T-cell (primary cell): ENCODE data around the gene PLEKHH2. TPM values are rescaled to one million over a fixed set of nuclear protein-coding genes. Genes with fewer than 3 reads are reported as not detected.

Experiments used
- ATAC-seq, 4 experiments: fragments of 200-7000 bp in 3 of 4; fragments of 150-1000 bp in 1 of 4; cut with Tn5 transposase; replicated peaks in 1 of 4; 1 replicate in 3 of 4; 2 replicates in 1 of 4; pipeline ENCODE4 v1.10.0; 2021; ENCODE audit warnings: moderate library complexity in 3 of 4, mild to moderate bottlenecking in 2 of 4, moderate number of reproducible peaks in 1 of 4
- CTCF ChIA-PET, 2 donors: fragments of 300-600 bp; sonication (Branson Sonifier 250); formaldehyde crosslinking; loops; one replicate each; lab custom pipeline; 2022; ENCODE audit warnings: antibody characterized with exemption in 2 of 2; lab: Charles Lee
- POLR2A ChIA-PET, 2 donors: fragments of 300-600 bp; sonication (Branson Sonifier 250); formaldehyde crosslinking; loops; one replicate each; lab custom pipeline; 2022; ENCODE audit warnings: antibody characterized with exemption in 2 of 2; lab: Charles Lee
- DNase-seq, 35 experiments: peaks; one replicate each; pipeline versions ENCODE4 v3.0.0 to v3.0.0-alpha.2; 2013 to 2023
- H3K27ac ChIP-seq: one replicate; pipeline ENCODE4 v1.5.1; 2013; ENCODE audit warnings: low read length
- H3K27me3 ChIP-seq, 2 experiments: replicated peaks in 1 of 2; 1 replicate in 1 of 2; 2 replicates in 1 of 2; pipeline versions ENCODE4 v1.6.1 to v1.7.0; 2013; ENCODE audit warnings: low read length in 1 of 2, mixed read lengths in 1 of 2; ENCODE audit not compliant: control insufficient read depth in 2 of 2, insufficient read depth in 2 of 2; ENCODE audit errors: extremely low read depth in 1 of 2
- H3K36me3 ChIP-seq, 2 donors: 1 replicate in 1 of 2; 2 replicates in 1 of 2; pipeline versions ENCODE4 v1.6.1 to v1.7.0; 2013; ENCODE audit warnings: low read length in 1 of 2; ENCODE audit not compliant: control insufficient read depth in 2 of 2, insufficient read depth in 1 of 2; ENCODE audit errors: extremely low read depth in 1 of 2
- H3K4me1 ChIP-seq, 2 experiments: 1 replicate in 1 of 2; 2 replicates in 1 of 2; pipeline versions ENCODE4 v1.6.1 to v1.7.0; 2013; ENCODE audit warnings: low read length in 2 of 2, mixed read lengths in 1 of 2; ENCODE audit not compliant: insufficient read depth in 2 of 2, control insufficient read depth in 1 of 2; ENCODE audit errors: extremely low read depth in 1 of 2
- H3K4me3 ChIP-seq, 2 donors: 1 replicate in 1 of 2; 2 replicates in 1 of 2; pipeline versions ENCODE4 v1.5.1 to v1.7.0; 2013; ENCODE audit warnings: mild to moderate bottlenecking in 2 of 2, low read length in 1 of 2, moderate library complexity in 1 of 2; ENCODE audit not compliant: control insufficient read depth in 1 of 2; ENCODE audit errors: extremely low read depth in 1 of 2
- H3K9me3 ChIP-seq: 2 replicates; pipeline ENCODE4 v1.7.0; 2013
- H3K27ac Mint-ChIP-seq, 2 donors: one replicate each; pipeline ENCODE4 v1.8.0; 2020 to 2021; ENCODE audit warnings: mild to moderate bottlenecking in 2 of 2, mixed read lengths in 2 of 2
- H3K27me3 Mint-ChIP-seq, 2 donors: one replicate each; pipeline ENCODE4 v1.8.0; 2021 to 2022; ENCODE audit warnings: mixed read lengths in 2 of 2
- H3K36me3 Mint-ChIP-seq: one replicate; pipeline ENCODE4 v1.8.0; 2021; ENCODE audit warnings: mixed read lengths
- H3K4me1 Mint-ChIP-seq, 3 donors: one replicate each; pipeline ENCODE4 v1.8.0; 2020 to 2022; ENCODE audit warnings: mixed read lengths in 3 of 3, mild to moderate bottlenecking in 1 of 3
- H3K4me3 Mint-ChIP-seq, 3 donors: one replicate each; pipeline ENCODE4 v1.8.0; 2020 to 2022; ENCODE audit warnings: mild to moderate bottlenecking in 3 of 3, mixed read lengths in 3 of 3, moderate library complexity in 3 of 3
- H3K9me3 Mint-ChIP-seq, 3 donors: one replicate each; pipeline ENCODE4 v1.8.0; 2020 to 2022; ENCODE audit warnings: mixed read lengths in 3 of 3
- WGBS: methylation state at CpG from one replicate; pipeline ENCODE4 v1.1.5; 2013; ENCODE audit warnings: missing lambda C conversion rate; ENCODE audit not compliant: insufficient coverage; 5-methylcytosine and 5-hydroxymethylcytosine counted together
- total RNA-seq, 35 experiments: library from RNA in 6 of 35; stranded (reverse) in 6 of 35; fragments of 120-200 nt in 1 of 35; gene quantifications; one replicate each; pipeline versions ENCODE4 v1.2.1 to v1.2.4 and lab custom pipeline; 2013 to 2026

The PLEKHH2 gene
- total RNA-seq, 5 donors from 2014 or later (not counting 1 experiment from before 2014, with no cell fraction given): 0.96 to 3.1 (median 2.2) TPM

DNA sequence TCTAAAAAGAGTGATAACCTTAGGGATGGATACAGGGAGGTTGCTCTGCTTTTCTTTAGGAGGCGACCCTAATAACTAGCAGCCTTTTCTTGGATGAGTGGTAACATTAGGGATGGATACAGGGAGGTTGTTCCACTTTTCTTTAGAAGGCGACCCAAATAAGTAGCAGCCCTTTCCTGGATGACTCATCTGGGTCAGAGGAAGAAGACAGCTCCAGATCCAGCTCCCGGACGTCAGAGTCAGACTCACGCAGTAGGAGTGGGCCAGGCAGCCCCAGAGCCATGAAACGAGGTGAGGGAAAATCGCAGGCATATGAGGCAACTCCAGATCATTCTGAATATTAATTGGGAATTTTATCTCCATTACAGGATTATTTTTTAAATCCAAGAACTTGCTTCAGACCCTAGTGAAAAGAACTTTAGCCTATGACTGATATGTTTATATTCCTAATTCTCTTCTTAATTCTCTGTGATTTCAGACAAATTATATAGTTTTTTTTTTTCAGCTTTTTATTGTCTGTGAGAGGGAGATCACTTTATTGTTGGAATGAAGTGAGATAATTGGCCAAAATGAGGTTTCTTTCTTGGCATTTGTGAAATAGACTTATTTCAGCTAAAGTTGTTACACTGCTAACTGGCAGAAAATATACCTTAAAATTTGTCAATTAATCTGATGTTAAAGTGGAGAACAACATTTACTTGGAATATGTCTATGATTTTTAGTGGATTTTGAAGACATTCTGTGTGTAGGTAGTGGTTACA, 70.4 kb downstream of the PLEKHH2 start:
- no peaks in the 10 kb centered on the region for H3K27me3 ChIP-seq
- CTCF ChIA-PET: no interaction called here
- Mint-ChIP-seq H3K27ac (no peak overlapping the region), H3K27me3 (peaks cover 4 to 8% of the 10 kb centered on the region in 2 donors), H3K9me3 (no peaks in the 10 kb centered on the region), H3K36me3 (peaks cover 4% of the 10 kb centered on the region), H3K4me1 (no peaks in the 10 kb centered on the region), H3K4me3 (no peak overlapping the region)
- no peak overlapping the region for H3K27ac ChIP-seq
- H3K36me3 ChIP-seq: no peaks in the 10 kb centered on the region
- POLR2A ChIA-PET: no interaction called here
- ATAC-seq (no peak), DNase-seq (no peak)
- H3K4me3 ChIP-seq: no peak overlapping the region
- H3K9me3 ChIP-seq: no peaks in the 10 kb centered on the region
- no peaks in the 10 kb centered on the region for H3K4me1 ChIP-seq
- WGBS: 54% methylated on average over 2 of the region's 7 CpGs

- CTCF ChIA-PET: no interaction called here
Measured at GRCh38 chr2:43708178-43708577, 71.1 kb downstream of the PLEKHH2 start.

GRCh38 chr2:43708891-43709290, 71.8 kb downstream of the PLEKHH2 start:
- Histone ChIP-seq H3K9me3 (no peaks in the 10 kb centered on the region), H3K27me3 (no peaks in the 10 kb centered on the region), H3K36me3 (no peaks in the 10 kb centered on the region), H3K4me3 (no peak overlapping the region), H3K27ac (no peak overlapping the region), H3K4me1 (no peaks in the 10 kb centered on the region)
- POLR2A ChIA-PET: no interaction called here
- peaks cover 3 to 11% of the 10 kb centered on the region in 2 donors for H3K27me3 Mint-ChIP-seq
- DNase-seq (no peak), ATAC-seq (no peak)
- H3K9me3 Mint-ChIP-seq: no peaks in the 10 kb centered on the region
- CTCF ChIA-PET: no interaction called here
- H3K36me3 Mint-ChIP-seq: peaks cover 6% of the 10 kb centered on the region
- no peaks in the 10 kb centered on the region for H3K4me1 Mint-ChIP-seq
- H3K4me3 Mint-ChIP-seq: no peak overlapping the region
- no peak overlapping the region for H3K27ac Mint-ChIP-seq

More at GRCh38 chr2:43708178-43708577, 71.1 kb downstream of the PLEKHH2 start:
- Mint-ChIP-seq H3K36me3 (peaks cover 6% of the 10 kb centered on the region), H3K4me1 (no peaks in the 10 kb centered on the region), H3K9me3 (no peaks in the 10 kb centered on the region), H3K27ac (no peak overlapping the region), H3K4me3 (no peak overlapping the region), H3K27me3 (peaks cover 4 to 10% of the 10 kb centered on the region in 2 donors)
- no peaks in the 10 kb centered on the region for H3K36me3 ChIP-seq
- DNase-seq: no peak
- POLR2A ChIA-PET: no interaction called here
- H3K9me3 ChIP-seq: no peaks in the 10 kb centered on the region
- no peaks in the 10 kb centered on the region for H3K27me3 ChIP-seq
- no peaks in the 10 kb centered on the region for H3K4me1 ChIP-seq
- no peak for ATAC-seq
- H3K27ac ChIP-seq: no peak overlapping the region
- no peak overlapping the region for H3K4me3 ChIP-seq
- WGBS: 93% methylated on average over 6 of the region's 6 CpGs

DNA sequence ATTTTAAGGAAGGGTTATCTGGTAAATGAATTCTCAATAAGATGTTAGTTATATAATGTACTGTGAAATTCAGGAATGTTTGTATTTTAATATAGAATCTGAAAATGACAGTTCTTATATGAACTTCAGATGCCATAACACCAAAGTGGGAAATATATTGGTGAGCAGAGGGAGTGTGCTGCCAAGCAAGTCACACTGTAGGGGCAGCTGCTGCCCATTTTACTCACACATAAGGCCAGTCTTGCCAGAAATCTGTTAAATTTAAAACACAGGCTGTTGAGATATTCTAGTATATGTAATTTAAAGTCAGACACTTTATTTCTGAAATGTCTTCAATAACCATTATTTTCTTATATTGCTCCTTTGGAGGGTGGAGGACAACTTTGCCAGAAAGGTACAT, 73.8 kb downstream of the PLEKHH2 start:
- ChIA-PET CTCF (no interaction called here), POLR2A (no interaction called here)
- H3K4me3 Mint-ChIP-seq: no peak overlapping the region
- ATAC-seq: no peak
- H3K27ac ChIP-seq: no peak overlapping the region
- no peaks in the 10 kb centered on the region for H3K36me3 ChIP-seq
- H3K9me3 ChIP-seq: no peaks in the 10 kb centered on the region
- H3K27me3 ChIP-seq: no peaks in the 10 kb centered on the region
- H3K36me3 Mint-ChIP-seq: peaks cover 6% of the 10 kb centered on the region
- no peaks in the 10 kb centered on the region for H3K9me3 Mint-ChIP-seq
- H3K27ac Mint-ChIP-seq: no peak overlapping the region
- no peaks in the 10 kb centered on the region for H3K4me1 ChIP-seq
- peaks cover 0 to 11% of the 10 kb centered on the region in 2 donors for H3K27me3 Mint-ChIP-seq
- no peak overlapping the region for H3K4me3 ChIP-seq
- DNase-seq: no peak
- H3K4me1 Mint-ChIP-seq: no peaks in the 10 kb centered on the region

GRCh38 chr2:43714164-43714563, 77.1 kb downstream of the PLEKHH2 start:
- Mint-ChIP-seq H3K27me3 (peaks cover 0 to 9% of the 10 kb centered on the region in 2 donors), H3K4me1 (no peaks in the 10 kb centered on the region), H3K9me3 (no peaks in the 10 kb centered on the region), H3K4me3 (no peak overlapping the region), H3K36me3 (peaks cover 6% of the 10 kb centered on the region), H3K27ac (no peak overlapping the region)
- ChIA-PET CTCF (no interaction called here), POLR2A (no interaction called here)
- no CpG with 5 or more reads among the region's 2 CpGs for WGBS
- H3K9me3 ChIP-seq: no peaks in the 10 kb centered on the region
- DNase-seq: no peak
- ATAC-seq: no peak
- no peaks in the 10 kb centered on the region for H3K27me3 ChIP-seq
- no peaks in the 10 kb centered on the region for H3K36me3 ChIP-seq
- no peak overlapping the region for H3K4me3 ChIP-seq
- no peak overlapping the region for H3K27ac ChIP-seq
- no peaks in the 10 kb centered on the region for H3K4me1 ChIP-seq

DNA sequence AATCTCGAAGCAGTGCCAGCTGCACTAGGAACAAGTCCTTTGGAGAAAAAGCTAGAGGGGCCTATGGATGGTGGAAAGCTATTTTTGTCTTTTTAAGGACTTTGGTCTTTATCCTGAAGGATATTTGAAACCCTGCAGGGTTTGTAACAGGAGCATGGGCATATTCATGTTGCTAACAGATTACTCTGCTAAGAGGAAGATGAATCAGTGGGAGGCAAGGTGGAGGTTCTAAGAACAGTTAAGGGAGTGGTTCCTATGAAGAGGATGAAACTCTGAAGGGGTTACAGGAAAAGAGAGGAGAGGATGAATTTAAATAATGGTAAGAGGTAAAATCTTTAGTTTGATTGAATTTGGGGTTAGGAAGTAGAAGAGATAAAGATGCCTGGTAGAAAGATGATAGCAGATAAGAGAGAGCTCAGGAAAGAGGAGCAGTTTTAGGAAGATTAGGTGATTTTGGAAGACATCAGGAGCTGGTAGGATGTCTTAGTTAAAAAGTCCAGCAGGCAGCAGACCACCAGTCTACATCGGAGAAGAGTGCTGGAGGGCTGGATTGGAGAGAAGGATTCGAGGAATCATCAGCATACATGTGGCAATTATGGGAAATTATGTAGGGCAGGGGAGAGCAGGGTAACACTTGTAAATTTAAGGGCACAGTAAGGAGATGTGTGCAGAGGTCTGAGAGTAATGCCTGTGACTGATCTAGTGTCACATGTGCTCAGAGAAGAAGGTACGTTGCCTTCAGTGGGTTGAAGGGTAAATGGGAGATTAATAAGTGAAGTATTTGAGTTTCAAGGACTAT, 78.4 kb downstream of the PLEKHH2 start:
- POLR2A ChIA-PET: no interaction called here

More for the DNA sequence above, 78.4 kb downstream of the PLEKHH2 start:
- Histone ChIP-seq H3K9me3 (no peaks in the 10 kb centered on the region), H3K4me1 (no peaks in the 10 kb centered on the region), H3K27me3 (no peaks in the 10 kb centered on the region), H3K36me3 (no peaks in the 10 kb centered on the region), H3K27ac (no peak overlapping the region), H3K4me3 (no peak overlapping the region)
- ATAC-seq: no peak
- Mint-ChIP-seq H3K27ac (no peak overlapping the region), H3K4me1 (no peaks in the 10 kb centered on the region), H3K36me3 (peaks cover 6% of the 10 kb centered on the region), H3K9me3 (no peaks in the 10 kb centered on the region), H3K27me3 (peaks cover 0 to 6% of the 10 kb centered on the region in 2 donors), H3K4me3 (no peak overlapping the region)
- CTCF ChIA-PET: interaction anchor here in 1 of 2 donors (0.7 kb wide), 1 partner anchor 11 kb away, joined by 3 read pairs; no protein-coding TSS in a partner anchor
- no peak for DNase-seq
- WGBS: 70% methylated on average over 4 of the region's 4 CpGs
